Activated T-cell treated with anti-CD3 and anti-CD28 coated beads for 4 hours (primary cell): Measurements from ENCODE around the gene HCFC1R1.

Experiments used
- DNase-seq: peaks from one replicate; pipeline ENCODE4 v3.0.0-alpha.2; 2020

Gene HCFC1R1

DNA sequence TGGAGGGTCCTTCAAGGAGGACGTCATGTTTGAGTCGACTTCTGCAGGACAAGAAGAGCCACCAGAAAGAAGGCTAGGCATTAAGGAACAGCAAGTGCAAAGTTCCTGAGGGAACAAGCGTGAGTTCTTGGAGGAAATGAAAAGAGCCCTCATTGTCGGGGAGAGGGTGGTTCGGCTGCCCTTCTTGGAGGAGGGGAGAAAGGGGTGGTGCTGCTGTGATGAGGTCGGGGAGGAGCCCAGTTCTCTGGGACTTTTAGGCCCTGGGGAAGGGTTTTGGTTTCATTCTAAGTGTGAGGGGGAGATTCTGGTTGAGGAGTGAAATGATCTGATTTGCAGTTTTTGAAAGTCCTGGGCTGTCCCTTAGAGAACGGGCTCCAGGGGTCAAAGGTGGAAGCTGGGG is 8.9 kb upstream of the HCFC1R1 start:
- no peak for DNase-seq

DNA sequence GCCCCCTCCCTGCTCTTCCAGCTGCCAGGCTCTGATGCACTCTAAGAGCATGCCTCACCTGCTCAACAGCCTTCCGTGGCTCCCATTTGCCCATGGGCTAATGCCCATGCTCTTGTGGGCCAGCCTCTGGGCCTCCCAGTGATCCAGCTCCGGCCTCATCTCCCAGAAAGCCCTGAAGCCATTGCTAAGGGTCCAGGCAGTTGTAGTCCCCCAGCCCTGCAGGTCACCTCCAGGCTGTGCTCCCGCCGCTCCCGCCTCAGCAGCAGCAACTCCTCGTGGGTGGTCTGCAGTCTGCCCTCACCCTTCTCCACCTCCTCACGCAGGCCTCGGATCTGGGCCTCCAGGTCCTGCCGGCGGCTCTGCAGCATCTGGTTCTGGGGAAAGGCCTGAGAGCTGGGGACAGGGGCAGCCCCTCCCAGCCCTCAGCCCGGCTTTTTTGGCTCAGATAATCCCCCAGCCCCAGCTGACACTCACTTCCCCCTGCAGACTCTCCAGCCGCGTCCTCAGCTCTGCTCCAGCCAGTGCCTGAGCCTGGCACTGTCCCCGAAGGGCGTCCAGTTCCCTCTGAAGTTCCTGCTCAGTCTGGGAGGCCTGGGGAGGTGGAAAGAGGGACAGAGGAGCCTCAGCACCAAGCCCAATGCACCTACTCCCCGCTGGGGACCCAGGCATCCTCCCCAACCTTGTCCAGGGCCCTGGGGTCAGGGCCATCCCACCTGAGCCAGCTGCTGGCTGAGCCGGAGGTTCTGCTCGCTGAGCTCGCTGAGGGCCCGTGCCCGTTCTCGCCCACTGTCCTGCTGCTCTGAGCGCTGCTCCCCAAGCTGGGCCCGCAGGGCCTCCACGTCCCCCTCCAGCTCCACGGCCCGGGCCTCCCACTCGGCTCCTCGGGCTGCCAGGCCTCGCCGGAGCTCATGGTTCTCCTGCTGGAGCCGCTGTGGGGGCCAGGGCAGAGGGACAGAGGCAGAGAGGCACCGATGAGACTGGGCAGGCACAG is 6.8 kb upstream of the HCFC1R1 start:
- no peak for DNase-seq

DNA sequence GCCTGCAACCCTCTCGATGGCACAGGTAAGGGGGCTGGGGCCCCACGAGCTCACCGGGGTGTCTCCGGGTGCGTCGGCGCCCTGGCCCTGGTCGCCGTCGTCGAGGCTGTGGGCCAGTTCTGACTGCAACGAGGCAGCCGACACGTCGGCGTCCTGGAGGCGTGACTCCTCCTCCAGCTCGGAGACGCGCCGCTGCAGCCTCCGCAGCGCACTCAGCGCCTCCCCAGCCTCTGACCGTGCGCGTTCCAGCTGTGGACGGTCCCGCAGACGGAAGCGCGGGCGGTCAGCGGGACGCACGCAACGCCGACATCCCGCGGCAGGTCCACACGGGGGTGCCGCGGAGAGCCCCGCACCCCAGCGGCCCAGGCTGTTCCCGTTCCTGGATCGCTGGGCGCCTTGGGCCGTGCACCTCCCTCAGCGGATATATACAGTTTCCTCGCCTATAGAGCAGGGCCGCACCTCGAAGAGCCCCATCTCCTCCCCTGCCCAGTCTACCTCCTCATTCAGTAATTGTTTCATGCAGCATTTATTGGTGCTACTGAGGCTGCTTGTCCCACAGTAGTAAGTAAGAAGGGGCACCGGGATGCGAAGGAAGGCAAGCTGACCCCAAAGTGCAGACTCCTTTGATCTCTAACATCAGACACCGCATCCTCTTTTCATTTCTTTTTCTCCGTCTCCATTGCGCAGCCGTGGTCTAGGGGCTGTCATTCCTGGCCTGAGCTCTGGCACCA is 5.9 kb upstream of the HCFC1R1 start:
- no peak for DNase-seq

DNA sequence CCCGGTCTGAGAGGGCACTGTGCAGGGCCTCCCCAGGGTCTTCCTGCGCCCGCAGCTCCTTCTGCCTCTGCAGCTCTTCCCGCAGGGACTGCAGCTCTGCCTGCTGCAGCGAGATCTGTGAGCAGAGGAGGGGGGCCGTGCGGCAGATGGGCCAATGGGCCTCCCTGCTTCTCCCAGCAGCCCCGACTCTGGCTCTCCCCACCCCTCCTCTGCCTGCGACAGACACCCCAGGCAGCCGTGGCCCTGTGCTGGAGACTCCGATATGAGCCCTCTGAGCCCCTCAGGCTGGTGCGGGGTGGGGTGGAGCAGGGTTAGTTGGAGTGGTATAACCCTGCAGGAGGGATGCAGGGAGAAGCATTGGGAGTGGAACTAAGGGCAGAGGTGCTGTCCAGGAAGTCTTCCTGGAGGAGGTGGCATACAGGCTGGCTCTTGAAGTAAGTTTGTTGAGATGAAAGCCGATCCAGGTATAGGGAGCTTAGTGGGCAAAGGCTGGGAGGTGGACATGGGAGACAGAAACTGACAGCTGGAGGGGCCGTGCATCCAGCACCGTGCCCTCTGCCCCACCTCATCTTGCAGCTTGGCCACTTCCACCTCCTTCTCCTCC is 5.1 kb upstream of the HCFC1R1 start:
- no peak for DNase-seq

DNA sequence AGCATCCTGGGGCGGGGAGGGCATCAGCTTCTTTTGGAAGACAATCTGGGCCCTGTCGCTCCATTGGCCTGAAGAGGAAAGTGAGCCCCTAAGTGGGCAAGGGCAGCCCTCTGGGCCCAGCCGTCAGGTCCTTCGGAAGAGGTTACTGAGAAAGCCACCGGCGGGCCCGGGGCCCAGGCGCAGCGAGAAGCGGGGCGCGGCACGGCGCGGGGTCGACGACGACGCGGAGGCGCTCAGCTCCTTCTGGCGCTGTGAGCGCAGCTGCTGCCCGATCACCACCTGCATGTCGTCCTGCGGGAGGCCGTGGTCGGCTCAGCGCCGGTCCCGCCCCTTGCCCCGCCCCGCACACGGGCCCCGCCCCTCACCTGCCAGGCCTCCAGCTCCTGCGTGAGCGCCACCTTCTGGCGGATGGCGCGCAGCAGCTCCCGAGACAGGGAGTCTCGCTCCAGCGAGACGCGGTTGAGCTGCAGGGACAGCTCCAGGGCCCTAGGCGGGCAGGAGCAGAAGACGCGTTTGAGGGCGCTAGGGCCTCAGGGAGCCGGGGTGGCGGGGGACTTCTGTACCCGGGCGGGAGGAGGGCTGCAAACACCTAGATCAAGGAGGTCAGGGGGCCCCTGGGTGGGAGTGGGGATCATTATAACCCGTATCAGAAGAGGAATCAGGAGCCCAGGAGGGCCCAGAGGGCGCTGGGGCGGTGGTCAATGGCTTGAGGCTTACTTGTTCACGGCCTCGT is 4.4 kb upstream of the HCFC1R1 start:
- peak; percentile 83 for DNase-seq

DNA sequence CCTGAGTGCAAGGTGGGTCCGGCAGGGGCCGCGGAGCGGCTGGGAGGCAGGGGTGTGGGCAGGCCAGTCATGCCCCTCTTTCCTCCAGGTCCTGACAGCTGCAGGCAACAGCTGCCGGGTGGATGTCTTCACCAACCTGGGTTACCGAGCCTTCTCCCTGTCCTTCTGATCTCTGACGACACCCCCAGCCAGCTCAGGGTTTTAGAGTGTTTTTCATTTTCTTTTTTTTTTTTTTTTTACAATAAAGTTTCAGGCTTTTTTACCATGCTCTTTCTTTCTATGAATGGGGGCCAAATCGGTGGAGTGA is 3.7 kb upstream of the HCFC1R1 start:
- no peak for DNase-seq

DNA sequence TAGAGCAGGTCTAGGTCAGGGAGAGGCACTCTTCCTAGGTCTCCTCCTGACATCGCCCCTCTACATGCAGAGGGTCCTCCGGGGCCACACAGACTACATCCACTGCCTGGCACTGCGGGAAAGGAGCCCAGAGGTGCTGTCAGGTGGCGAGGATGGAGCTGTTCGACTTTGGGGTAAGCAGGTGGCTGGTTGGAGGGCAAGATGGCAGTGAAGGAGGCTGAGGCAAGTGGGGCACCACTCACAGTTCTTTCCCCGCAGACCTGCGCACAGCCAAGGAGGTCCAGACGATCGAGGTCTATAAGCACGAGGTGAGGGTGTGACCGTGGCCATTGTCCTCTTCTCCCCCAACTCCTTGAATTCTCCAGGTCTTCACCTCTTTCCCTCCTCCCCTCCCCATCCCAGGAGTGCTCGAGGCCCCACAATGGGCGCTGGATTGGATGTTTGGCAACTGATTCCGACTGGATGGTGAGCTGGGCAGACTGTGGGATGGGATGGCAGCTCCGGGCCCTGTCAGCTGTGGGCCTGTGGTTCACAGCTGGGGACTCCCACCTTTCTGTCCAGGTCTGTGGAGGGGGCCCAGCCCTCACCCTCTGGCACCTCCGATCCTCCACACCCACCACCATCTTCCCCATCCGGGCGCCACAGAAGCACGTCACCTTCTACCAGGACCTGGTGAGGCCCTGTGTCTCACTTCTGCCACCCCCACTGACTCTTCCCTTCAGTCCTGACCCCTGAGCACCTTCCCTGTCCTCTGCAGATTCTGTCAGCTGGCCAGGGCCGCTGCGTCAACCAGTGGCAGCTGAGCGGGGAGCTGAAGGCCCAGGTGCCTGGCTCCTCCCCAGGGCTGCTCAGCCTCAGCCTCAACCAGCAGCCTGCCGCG is 3.1 kb upstream of the HCFC1R1 start:
- DNase-seq, result no peak

DNA sequence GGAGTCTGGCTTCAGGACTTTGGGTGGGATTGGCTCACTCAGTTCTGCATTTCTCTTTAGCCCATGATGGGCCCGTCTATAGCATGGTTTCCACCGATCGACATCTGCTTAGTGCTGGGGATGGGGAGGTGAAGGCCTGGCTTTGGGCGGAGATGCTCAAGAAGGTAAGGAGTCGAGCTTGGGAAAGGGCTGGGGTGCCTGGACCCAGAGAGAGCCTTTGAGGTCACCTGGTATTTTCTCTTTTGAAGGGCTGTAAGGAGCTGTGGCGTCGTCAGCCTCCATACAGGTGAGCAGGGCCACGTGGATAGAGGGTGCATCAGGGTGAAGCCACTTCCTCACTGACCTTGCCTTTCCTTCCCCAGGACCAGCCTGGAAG is 2.2 kb upstream of the HCFC1R1 start:
- no peak for DNase-seq

DNA sequence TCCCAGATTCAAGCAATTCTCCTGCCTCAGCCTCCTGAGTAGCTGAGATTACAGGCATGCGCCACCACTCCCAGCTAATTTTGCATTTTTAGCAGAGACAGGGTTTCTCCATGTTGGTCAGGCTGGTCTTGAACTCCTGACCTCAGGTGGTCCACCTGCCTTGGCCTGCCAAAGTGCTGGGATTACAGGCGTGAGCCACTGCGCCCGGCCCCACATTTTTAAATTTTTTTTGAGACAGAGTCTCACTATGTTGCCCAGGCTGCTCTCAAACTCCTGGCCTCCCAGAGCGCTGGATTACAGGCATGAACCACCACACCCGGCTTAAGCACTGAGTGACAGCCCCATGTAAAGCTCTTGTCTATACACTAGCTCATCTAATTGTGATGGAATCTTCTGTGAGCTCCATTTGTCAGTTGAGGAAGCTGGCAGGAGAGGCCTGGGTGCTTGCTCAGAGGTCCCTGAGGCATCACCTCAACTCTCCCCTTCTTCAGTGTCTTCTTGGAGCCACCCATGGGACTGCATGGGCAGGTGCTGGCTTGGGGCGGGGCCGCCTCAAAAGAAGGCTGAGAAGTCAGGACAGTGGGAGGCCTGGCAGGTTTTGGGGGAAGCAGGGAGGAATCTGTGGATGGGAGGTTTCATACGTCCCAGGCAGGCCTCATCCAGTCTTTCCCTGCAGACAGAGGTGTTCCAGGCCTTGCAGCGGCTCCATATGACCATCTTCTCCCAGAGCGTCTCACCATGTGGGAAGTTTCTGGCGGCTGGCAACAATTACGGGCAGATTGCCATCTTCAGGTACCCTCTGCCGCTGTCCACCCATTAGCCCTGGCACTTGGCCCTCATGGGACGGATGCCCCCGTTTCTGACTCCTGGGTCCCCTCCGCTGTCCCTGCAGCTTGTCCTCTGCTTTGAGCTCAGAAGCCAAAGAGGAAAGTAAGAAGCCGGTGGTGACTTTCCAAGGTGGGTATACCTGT is 1.6 kb upstream of the HCFC1R1 start:
- DNase-seq, result no peak

DNA sequence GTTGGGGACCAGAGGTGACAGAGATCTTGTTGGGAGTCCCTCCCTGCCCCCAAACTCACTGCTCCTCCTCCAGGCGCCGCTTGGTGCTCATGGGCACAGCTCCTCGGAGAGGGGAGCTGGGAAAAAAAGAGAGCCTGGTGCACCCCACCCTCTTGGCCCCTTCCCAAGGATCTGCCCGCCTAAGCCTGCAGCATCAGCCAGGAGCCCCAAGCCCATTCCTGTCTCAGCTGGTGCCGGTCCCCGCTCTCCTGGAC is 400 bp downstream of the HCFC1R1 start:
- no peak for DNase-seq

DNA sequence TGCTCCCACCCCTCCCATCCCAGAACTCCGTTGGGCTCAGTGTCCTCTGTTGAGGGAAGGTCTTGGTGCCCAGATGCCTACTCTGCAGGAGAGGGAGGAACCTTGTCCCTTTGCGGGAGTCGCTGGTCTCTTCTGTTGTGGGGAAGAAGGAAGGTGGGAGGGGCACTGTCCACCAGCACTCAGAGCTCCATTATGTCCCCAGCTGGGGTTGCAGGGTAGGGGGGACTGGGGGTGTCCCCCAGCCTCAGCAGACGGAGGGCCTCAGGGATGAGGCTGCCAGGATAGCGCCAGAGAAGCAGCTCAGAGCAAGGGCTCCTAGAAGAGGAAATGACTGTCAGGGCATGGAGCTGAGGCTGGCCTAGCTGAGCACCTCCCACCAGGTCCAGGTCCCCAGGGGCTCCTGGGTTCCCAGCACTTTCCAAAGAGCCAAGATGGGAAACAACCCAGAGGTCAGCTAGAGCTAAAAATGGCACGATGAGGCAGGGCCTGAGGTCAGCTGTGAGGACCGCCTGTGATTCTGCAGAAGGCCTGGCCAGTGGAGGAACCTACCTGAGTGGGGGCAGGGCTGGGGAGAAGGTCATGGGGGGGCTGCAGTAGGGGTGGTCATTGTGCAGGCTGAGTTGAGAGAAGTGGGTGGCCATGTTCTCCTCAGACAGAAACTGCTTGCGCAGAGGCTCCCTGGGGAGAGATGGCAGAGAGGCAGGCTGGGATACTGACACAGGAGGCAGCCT is 893 bp downstream of the HCFC1R1 start:
- no peak for DNase-seq

DNA sequence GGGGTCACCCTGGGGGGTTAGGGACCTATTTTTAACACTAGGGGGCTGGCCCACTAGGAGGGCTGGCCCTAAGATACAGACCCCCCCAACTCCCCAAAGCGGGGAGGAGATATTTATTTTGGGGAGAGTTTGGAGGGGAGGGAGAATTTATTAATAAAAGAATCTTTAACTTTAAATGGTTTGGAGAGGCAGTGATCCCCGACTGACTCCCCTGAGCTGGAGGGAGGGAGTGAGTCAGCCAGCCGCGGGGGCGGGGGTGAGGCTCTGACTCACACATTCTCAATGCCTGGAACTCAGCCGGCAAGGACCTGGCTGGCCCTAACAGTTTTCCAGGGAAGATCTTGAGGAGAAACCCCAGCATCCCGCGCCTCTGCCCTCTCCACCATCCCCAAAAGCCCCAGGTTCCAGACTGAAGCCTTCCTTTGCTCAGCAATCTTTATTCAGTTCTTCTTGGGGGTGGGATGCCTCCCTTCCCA is 1.5 kb downstream of the HCFC1R1 start:
- DNase-seq, result peak; percentile 93

DNA sequence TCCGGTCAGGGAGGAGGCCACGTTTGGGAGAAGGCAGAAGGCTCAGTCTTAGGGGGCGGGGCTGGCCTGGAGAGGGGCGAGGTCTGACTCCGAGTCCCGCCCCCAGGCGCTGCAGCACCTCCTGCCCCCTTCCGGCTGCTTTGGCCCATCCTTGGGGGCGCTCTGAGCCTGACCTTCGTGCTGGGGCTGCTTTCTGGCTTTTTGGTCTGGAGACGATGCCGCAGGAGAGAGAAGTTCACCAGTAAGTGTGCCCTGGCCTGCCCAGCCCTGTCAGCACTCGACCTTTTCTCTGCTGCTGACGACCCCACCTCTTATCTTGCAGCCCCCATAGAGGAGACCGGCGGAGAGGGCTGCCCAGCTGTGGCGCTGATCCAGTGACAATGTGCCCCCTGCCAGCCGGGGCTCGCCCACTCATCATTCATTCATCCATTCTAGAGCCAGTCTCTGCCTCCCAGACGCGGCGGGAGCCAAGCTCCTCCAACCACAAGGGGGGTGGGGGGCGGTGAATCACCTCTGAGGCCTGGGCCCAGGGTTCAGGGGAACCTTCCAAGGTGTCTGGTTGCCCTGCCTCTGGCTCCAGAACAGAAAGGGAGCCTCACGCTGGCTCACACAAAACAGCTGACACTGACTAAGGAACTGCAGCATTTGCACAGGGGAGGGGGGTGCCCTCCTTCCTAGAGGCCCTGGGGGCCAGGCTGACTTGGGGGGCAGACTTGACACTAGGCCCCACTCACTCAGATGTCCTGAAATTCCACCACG is 2.1 kb downstream of the HCFC1R1 start:
- peak; percentile 81 for DNase-seq

DNA sequence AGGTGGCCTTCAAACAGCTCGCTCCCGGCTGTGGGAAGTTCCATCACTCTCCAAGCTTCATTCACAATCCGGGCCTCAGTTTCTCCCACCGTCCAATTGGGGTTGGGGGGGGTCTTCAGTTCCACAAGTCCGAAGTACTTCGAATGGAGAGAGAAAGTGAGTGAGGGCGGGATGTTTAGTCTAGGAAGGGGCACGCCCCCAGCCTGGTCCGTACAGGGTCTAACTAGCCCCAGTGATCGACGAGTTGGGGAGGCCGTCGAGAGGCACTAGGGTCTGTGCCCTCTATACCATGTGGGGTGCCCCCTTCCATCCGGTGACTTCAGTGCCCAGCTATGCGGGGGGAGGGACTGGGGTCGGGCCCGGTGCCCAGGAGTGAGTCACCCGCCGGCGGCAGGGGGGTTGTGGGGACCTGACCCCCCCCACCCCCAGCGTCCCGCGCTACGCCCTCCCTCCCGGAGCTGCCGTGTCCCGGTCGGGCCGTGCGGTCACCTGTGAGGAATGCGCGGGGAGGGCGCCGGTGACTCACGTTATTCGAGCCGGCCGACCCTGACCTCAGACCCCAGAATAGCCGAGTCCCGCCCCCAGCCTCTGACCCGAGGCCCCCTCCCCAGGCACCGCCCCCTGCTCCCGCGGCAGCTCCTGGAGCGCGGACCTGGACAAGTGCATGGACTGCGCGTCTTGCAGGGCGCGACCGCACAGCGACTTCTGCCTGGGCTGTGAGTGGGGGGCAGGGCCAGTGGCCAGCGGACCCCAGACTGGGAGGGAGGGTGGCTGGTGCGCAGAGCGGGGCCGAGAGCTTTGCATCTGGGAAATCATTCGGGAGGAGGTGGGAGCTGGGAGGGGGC is 2.9 kb downstream of the HCFC1R1 start:
- peak; percentile 63 for DNase-seq

DNA sequence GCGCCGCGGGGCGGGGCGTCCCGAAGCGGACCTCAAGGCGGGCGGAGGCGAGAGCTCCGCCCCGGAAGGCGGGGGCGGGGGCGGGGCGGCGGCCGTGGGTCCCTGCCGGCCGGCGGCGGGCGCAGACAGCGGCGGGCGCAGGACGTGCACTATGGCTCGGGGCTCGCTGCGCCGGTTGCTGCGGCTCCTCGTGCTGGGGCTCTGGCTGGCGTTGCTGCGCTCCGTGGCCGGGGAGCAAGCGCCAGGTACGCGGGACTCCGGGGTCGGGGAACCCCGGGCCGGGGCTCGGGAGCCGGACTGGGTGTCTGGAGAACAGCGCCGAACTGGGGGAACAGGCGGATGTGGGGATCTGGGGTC is 3.5 kb downstream of the HCFC1R1 start, which contains the start of gene TNFRSF12A:
TSS of gene TNFRSF12A (plus strand) at position 122 of the 357 bp plus-strand sequence. CDS start at position 152, 30 bp downstream.
- peak; percentile 44 for DNase-seq

DNA sequence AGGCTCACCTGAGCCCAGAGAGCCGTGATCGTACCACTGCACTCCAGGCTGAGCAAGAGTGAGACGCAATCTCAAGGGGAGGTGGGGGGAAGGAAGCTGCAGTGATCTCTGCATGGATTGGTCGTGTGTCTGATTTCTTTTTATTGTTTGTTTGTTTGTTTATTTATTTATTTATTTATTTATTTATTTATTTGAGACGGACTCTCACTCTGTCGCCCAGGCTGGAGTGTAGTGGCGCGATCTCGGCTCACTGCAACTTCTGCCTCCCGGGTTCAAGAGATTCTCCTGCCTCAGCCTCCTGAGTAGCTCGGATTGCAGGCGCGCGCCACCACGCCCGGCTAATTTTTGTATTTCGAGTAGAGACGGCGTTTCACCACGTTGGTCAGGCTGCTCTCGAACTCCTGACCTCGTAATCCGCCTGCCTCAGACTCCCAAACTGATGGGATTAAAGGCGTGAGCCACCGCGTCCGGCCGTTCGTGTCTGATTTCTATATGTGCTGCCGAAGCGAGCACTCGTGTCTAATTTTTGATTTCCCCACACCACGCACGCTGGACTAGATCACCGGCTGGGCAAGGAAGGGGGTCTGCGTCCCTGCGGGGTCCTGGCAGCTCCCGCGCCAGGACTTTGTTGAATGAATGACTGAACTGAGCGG is 4.0 kb downstream of the HCFC1R1 start:
- no peak for DNase-seq

DNA sequence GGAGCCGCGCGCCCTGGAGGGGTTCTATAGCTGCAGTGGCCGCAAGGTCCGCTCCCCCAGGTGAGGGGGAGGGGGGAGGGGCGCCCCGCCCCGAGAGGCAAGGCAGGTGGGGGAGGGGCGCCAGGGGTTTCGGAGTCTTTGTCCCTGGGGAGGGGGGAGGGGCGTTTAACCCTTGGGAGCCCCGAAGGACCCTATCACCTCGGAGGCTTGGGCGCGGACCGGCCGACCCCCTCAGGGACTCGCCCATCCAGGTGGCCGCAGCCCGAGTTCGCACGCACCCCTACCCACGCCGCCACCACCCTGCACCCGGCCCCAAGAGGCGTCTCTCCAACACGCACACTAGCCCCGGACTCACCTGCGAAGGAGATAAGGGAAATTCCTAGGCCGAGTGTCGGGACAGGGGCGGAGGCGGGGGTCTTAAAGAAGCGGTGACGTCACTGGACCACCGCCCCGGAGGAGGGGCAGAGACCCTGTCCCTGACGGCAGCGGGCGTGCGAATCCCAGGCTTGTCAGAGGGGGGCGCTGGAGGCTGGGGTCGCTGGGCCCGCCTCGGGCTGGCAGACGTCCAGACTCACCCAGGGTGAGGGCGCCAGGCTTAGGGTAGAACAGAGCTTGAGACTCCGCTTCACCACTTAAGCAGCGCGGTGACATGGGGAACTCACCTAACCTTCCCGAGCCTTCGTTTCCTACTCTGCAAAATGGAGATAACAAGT is 5.8 kb downstream of the HCFC1R1 start, which contains the start of gene CLDN6:
TSS of gene CLDN6 (minus strand) at position 390 of the 713 bp plus-strand sequence. CDS start 2,162 bp downstream, outside the sequence.
- no peak for DNase-seq
